GM21786 (cell line): ENCODE results near the gene PEX3.
"Not testable (repeated sequence)": the region's sequence is repeated elsewhere in the genome, so short reads cannot be mapped to it uniquely, and the experiment has no call there.

Source experiments
- ATAC-seq: cut with Tn5 transposase; IDR thresholded peaks from one replicate; pipeline ENCODE4 v1.9.1; 2021; ENCODE audit not compliant: unreplicated experiment

Gene PEX3

GRCh38 chr6:143505537-143505936, 54.9 kb downstream of the PEX3 start:
- peak; percentile 28 for ATAC-seq

GRCh38 chr6:143506199-143506598, 55.6 kb downstream of the PEX3 start:
- ATAC-seq: no peak

- ATAC-seq: no peak
These were observed 56.0 kb downstream of the PEX3 start for GRCh38 chr6:143506620-143507019.

- ATAC-seq: peak; percentile 38
These were observed 56.9 kb downstream of the PEX3 start for GRCh38 chr6:143507358-143508145.

GRCh38 chr6:143510326-143510725, 59.7 kb downstream of the PEX3 start:
- ATAC-seq: not testable (repeated sequence)

GRCh38 chr6:143510991-143511891, 60.6 kb downstream of the PEX3 start, which contains the start of gene FUCA2:
TSS of gene FUCA2 (minus strand) at chr6:143511720. CDS start at chr6:143511634, 86 bp downstream.
- ATAC-seq: peak; percentile 58

- peak; percentile 41 for ATAC-seq
These were observed 62.8 kb downstream of the PEX3 start for GRCh38 chr6:143513410-143513809.

- ATAC-seq: no peak
These were observed 64.6 kb downstream of the PEX3 start for GRCh38 chr6:143515061-143515760.

GRCh38 chr6:143515766-143516355, 65.3 kb downstream of the PEX3 start:
- ATAC-seq: no peak

- ATAC-seq: no peak
These were observed 66.3 kb downstream of the PEX3 start for GRCh38 chr6:143516690-143517446.

- no peak for ATAC-seq
These were observed 66.8 kb downstream of the PEX3 start for GRCh38 chr6:143517447-143517773.

GRCh38 chr6:143522039-143522600, 71.5 kb downstream of the PEX3 start:
- no peak for ATAC-seq

- ATAC-seq: no peak
These were observed 74.8 kb downstream of the PEX3 start for GRCh38 chr6:143525356-143525755.

- ATAC-seq: no peak
These were observed 77.1 kb downstream of the PEX3 start for GRCh38 chr6:143527677-143528076.

- ATAC-seq: peak; percentile 78
These were observed 77.7 kb downstream of the PEX3 start for GRCh38 chr6:143528164-143528811.

- ATAC-seq: no peak
These were observed 78.5 kb downstream of the PEX3 start for GRCh38 chr6:143529095-143529494.

- no peak for ATAC-seq
These were observed 81.3 kb downstream of the PEX3 start for GRCh38 chr6:143531720-143532499.

GRCh38 chr6:143535189-143535614, 84.6 kb downstream of the PEX3 start:
- ATAC-seq: no peak

GRCh38 chr6:143536461-143536865, 85.9 kb downstream of the PEX3 start:
- peak; percentile 67 for ATAC-seq
